Vagina (tissue), 2 donors: ENCODE measurements around the gene FIBCD1.
"Not testable (repeated sequence)": the region's sequence is repeated elsewhere in the genome, so short reads cannot be mapped to it uniquely, and the experiment has no call there.

Experiments used
- CTCF ChIP-seq, 3 experiments: fragments of 450-650 bp in 2 of 3; fragments of 200-600 bp in 1 of 3; sonication (generic) in 1 of 3; IDR thresholded peaks; one replicate each; pipeline ENCODE4 v1.5.1; 2017 to 2019; ENCODE audit warnings: antibody characterized with exemption in 3 of 3, mild to moderate bottlenecking in 2 of 3, moderate library complexity in 2 of 3
- POLR2A ChIP-seq, 2 donors: fragments of 450-650 bp; IDR thresholded peaks; one replicate each; pipeline ENCODE4 v1.6.1; 2017; ENCODE audit warnings: antibody characterized with exemption in 2 of 2, mild to moderate bottlenecking in 2 of 2, moderate library complexity in 2 of 2
- POLR2AphosphoS5 ChIP-seq, 2 donors: sonication (generic); formaldehyde crosslinking; IDR thresholded peaks; one replicate each; pipeline ENCODE4 v1.9.0; 2017; ENCODE audit warnings: antibody characterized with exemption in 2 of 2, mild to moderate bottlenecking in 2 of 2, low read depth in 1 of 2; ENCODE audit not compliant: insufficient read depth in 1 of 2

GRCh38 chr9:130958564-130958963 is 19.5 kb upstream of the FIBCD1 start:
- not testable (repeated sequence) for TF ChIP-seq CTCF (IDR thresholded peaks at IDR 0.05); POLR2A (IDR thresholded peaks at IDR 0.05); POLR2AphosphoS5 (IDR thresholded peaks at IDR 0.05; ENCODE audit: insufficient read depth in 1 of 2, low read depth in 1 of 2)
